Ascending aorta (tissue), 2 donors: ENCODE results near the gene SMAD2. TPM values are rescaled to one million over a fixed set of nuclear protein-coding genes. Genes with fewer than 3 reads are reported as not detected.

ENCODE experiments used
- DNase-seq, 2 donors: peaks; one replicate each; pipeline ENCODE4 v3.0.0-alpha.2; 2019; ENCODE audit warnings: low spot score in 2 of 2
- H3K27ac ChIP-seq, 2 donors: fragments of 200-600 bp; sonication (generic); one replicate each; pipeline ENCODE4 v1.5.1; 2016 to 2017; ENCODE audit warnings: mild to moderate bottlenecking in 1 of 2
- H3K27me3 ChIP-seq: fragments of 200-600 bp; sonication (generic); one replicate; pipeline ENCODE4 v1.5.1; 2017
- H3K36me3 ChIP-seq, 2 donors: fragments of 200-600 bp; sonication (generic); one replicate each; pipeline ENCODE4 v1.5.1; 2016
- H3K4me1 ChIP-seq, 2 donors: fragments of 200-600 bp; sonication (generic); one replicate each; pipeline ENCODE4 v1.5.1; 2016 to 2017; ENCODE audit warnings: mild to moderate bottlenecking in 1 of 2
- H3K4me3 ChIP-seq, 2 donors: fragments of 200-600 bp; sonication (generic); one replicate each; pipeline ENCODE4 v1.5.1; 2016 to 2017; ENCODE audit warnings: mild to moderate bottlenecking in 1 of 2
- H3K9me3 ChIP-seq, 2 donors: fragments of 200-600 bp; sonication (generic); one replicate each; pipeline ENCODE4 v1.5.1; 2016
- intact Hi-C: fragments of 100-400 bp; cut with DNase I; formaldehyde crosslinking; loops from one replicate; pipeline ENCODE4 v1.15.1; 2023
- total RNA-seq: library from RNA; depleted of rRNA; stranded (reverse); fragments of >200 nt; gene quantifications from one replicate; pipeline ENCODE4 v1.1.0, GENCODE V29; 2016
- TF ChIP-seq, protein P1 (sequence below), 3 experiments: fragments of 200-600 bp in 2 of 3; fragments of 450-650 bp in 1 of 3; sonication (generic) in 2 of 3; IDR thresholded peaks; one replicate each; pipeline ENCODE4 v1.5.1; 2016 to 2019; ENCODE audit warnings: antibody characterized with exemption in 3 of 3, mild to moderate bottlenecking in 1 of 3, moderate library complexity in 1 of 3

Gene SMAD2
- total RNA-seq, 1 donor from 2014 or later, result 14.0 TPM

DNA sequence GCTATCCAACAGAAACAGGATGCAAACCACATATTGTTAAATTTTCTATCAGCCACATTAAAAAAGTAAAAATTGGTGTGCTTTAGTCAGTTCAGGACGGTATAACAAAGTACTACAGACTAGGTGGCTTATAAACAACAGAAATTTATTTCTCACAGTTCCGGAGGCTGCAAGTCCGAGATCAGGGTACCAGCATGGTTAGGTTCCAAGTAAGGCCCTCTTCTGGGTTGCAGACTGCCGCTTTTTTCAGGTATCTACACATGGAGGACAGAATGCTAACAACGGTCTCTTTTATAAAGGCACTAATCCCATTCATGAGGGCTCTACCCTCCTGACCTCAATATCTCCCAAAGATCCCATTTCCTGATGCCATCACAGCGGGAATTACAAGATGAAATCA lies 10.5 kb downstream of the SMAD2 start:
- no peaks in the 10 kb centered on the region for H3K9me3 ChIP-seq
- H3K4me3 ChIP-seq, result no peak overlapping the region
- no peak for DNase-seq
- H3K27me3 ChIP-seq, result no peaks in the 10 kb centered on the region
- no peaks in the 10 kb centered on the region for H3K36me3 ChIP-seq
- H3K27ac ChIP-seq, result no peak overlapping the region
- intact Hi-C loops, result no loop called here
- TF ChIP-seq, protein P1, sequence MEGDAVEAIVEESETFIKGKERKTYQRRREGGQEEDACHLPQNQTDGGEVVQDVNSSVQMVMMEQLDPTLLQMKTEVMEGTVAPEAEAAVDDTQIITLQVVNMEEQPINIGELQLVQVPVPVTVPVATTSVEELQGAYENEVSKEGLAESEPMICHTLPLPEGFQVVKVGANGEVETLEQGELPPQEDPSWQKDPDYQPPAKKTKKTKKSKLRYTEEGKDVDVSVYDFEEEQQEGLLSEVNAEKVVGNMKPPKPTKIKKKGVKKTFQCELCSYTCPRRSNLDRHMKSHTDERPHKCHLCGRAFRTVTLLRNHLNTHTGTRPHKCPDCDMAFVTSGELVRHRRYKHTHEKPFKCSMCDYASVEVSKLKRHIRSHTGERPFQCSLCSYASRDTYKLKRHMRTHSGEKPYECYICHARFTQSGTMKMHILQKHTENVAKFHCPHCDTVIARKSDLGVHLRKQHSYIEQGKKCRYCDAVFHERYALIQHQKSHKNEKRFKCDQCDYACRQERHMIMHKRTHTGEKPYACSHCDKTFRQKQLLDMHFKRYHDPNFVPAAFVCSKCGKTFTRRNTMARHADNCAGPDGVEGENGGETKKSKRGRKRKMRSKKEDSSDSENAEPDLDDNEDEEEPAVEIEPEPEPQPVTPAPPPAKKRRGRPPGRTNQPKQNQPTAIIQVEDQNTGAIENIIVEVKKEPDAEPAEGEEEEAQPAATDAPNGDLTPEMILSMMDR (IDR thresholded peaks at IDR 0.05), result no peak
- peaks cover 0 to 2% of the 10 kb centered on the region in 2 donors for H3K4me1 ChIP-seq

DNA sequence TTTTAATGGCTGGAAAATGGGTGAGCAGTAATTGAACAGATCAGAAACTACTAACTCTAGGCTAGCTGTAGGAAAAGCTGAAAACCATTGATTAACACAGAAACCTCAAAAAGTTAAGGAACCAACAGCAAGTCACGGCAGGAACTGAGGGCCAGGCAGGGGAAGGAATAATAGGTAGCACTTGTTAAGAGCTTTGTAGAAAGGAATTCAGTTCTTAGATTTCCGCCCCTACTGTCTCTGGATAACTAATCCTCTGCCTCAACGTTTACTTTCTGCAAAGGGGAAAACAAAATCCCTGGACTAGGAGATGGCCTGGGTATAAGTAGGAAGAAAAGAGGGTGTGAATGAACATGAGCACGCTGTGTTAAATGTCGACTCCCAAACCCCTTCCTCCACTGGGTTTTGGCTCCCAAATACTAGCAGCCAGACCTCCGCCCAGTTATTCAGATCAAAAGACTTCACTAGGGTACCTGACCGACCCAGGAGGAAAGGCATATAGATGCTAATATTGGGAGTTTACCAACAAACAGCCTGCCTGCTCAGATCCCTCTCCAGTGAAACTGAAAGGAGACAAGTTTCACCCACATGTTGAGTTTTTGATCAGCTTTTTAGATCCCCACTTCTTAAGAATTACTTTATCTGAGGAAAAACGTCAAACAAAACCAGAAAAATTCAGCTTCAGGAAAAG lies 12.4 kb downstream of the SMAD2 start:
- TF ChIP-seq, protein P1 (IDR thresholded peaks at IDR 0.05), result no peak
- Histone ChIP-seq H3K27me3 (no peaks in the 10 kb centered on the region), H3K9me3 (no peaks in the 10 kb centered on the region), H3K4me1 (peaks cover 3 to 7% of the 10 kb centered on the region in 2 donors), H3K27ac (no peak overlapping the region), H3K4me3 (no peak overlapping the region), H3K36me3 (no peaks in the 10 kb centered on the region)
- intact Hi-C loops, result no loop called here
- DNase-seq, result no peak

DNA sequence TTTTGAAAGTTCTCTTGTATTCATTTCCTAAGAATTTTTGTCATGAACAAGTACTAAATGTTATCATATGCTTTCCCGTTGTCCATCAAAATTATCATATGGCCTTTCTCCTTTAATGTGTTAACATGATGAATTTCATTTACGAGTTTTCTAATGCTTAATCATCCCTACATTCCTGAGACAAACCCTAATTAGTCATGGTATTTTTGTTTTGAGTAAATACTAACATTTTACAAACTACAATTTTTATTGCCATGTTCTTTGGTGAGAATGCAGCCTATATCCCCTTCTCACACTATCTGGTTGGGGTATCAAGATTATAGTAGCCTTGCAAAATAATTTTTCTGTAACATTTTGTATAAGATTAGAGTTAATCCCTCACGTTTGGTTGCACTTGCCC lies 14.5 kb downstream of the SMAD2 start:
- Histone ChIP-seq H3K4me1 (peaks cover 3 to 10% of the 10 kb centered on the region in 2 donors), H3K9me3 (no peaks in the 10 kb centered on the region), H3K27me3 (no peaks in the 10 kb centered on the region), H3K36me3 (no peaks in the 10 kb centered on the region), H3K27ac (no peak overlapping the region), H3K4me3 (no peak overlapping the region)
- DNase-seq, result no peak
- intact Hi-C loops, result no loop called here
- TF ChIP-seq, protein P1 (IDR thresholded peaks at IDR 0.05), result no peak

DNA sequence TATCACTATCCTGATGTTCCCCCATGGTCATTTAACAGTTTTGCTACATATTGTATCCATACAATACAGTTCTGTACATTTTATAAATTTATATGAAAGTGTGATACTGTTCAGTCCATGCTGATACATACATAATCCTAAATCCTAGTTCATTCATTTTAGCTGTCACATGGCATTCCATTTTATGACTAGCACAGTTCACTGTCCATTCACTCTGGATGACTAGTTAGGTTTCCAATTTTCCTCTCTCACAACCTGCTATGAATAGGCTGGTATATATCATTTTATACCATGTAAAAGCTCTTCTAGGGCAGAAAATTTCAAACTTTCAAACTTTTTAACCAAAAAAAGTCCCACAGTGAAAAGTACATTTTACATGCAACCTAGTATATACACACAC lies 15.2 kb downstream of the SMAD2 start:
- intact Hi-C loops, result no loop called here

DNA sequence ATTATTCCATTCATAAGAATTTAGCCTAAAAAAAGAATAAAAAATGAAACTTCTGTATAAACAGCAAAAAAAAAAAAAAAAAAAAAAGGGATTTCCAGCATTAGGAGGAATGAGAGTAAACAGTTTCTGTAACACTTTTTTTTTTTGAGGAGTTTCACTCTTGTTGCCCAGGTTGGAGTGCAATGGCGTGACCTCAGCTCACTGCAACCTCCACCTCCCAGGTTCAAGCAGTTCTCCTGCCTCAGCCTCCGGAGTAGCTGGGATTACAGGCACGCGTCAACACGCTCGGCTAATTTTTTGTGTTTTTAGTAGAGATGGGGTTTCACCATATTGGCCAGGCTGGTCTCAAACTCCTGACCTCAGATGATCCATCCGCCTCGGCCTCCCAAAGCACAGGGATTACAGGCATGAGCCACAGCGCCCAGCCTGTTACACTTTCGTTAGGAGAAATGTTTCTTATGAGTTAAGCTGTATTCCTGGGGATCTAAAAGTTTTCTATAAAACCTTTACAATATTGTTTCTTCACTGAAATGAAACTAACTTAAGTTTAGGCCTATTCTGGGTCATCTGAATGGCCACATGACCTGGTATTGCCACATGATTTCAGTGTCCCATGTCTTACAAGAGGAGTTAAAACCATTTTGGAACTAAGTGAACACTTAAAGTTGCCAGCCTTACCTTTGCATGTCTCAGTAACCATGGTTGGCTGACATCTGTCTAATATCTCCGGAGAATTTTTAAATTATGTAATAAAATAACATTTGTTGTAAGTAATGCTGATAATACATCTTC lies 17.5 kb downstream of the SMAD2 start:
- H3K4me3 ChIP-seq, result no peak overlapping the region
- no peaks in the 10 kb centered on the region for H3K27me3 ChIP-seq
- H3K9me3 ChIP-seq, result no peaks in the 10 kb centered on the region
- DNase-seq, result no peak
- TF ChIP-seq, protein P1 (IDR thresholded peaks at IDR 0.05), result no peak
- peak overlapping the region in 1 of 2 donors; percentile 26 for H3K27ac ChIP-seq
- intact Hi-C loops, result no loop called here
- H3K4me1 ChIP-seq, result peaks cover 3 to 10% of the 10 kb centered on the region in 2 donors
- H3K36me3 ChIP-seq, result no peaks in the 10 kb centered on the region

More for the DNA sequence above, 15.2 kb downstream of the SMAD2 start:
- no peaks in the 10 kb centered on the region for H3K9me3 ChIP-seq
- H3K36me3 ChIP-seq, result no peaks in the 10 kb centered on the region
- TF ChIP-seq, protein P1 (IDR thresholded peaks at IDR 0.05), result no peak
- no peak overlapping the region for H3K4me3 ChIP-seq
- DNase-seq, result no peak
- no peaks in the 10 kb centered on the region for H3K27me3 ChIP-seq
- peaks cover 3 to 10% of the 10 kb centered on the region in 2 donors for H3K4me1 ChIP-seq
- no peak overlapping the region for H3K27ac ChIP-seq
